GM12891 (cell line): Measurements from ENCODE around the gene TSHZ2.

ENCODE experiments used
- DNase-seq: peaks from one replicate; pipeline ENCODE4 v3.0.0; 2011; ENCODE audit warnings: low spot score; ENCODE audit not compliant: insufficient read length
- FAIRE-seq: peaks from 2 replicates; lab custom pipeline; 2011; peaks lifted over from hg19 to GRCh38; lab: Jason Lieb, UNC
- PAX5 ChIP-seq: IDR thresholded peaks from 2 replicates; pipeline ENCODE4 v1.6.1; 2011; ENCODE audit warnings: low read length, moderate library complexity, mild to moderate bottlenecking; ENCODE audit not compliant: insufficient read depth, severe bottlenecking
- POLR2A ChIP-seq: IDR thresholded peaks from 2 replicates; pipeline ENCODE4 v1.6.1; 2011; ENCODE audit warnings: low read depth, low read length, control low read depth
- POLR2AphosphoS5 ChIP-seq: IDR thresholded peaks from 2 replicates; pipeline ENCODE4 v1.6.1; 2011; ENCODE audit warnings: low read depth, low read length, control low read depth
- POU2F2 ChIP-seq: IDR thresholded peaks from 2 replicates; pipeline ENCODE4 v1.6.1; 2011; ENCODE audit warnings: low read depth, mild to moderate bottlenecking, control low read depth, low read length, moderate library complexity
- SPI1 ChIP-seq: IDR thresholded peaks from 2 replicates; pipeline ENCODE4 v1.6.1; 2011; ENCODE audit warnings: low read depth, low read length, control low read depth
- TAF1 ChIP-seq: IDR thresholded peaks from 2 replicates; pipeline ENCODE4 v1.6.1; 2011; ENCODE audit warnings: low read depth, low read length, control low read depth

TSHZ2 gene

DNA sequence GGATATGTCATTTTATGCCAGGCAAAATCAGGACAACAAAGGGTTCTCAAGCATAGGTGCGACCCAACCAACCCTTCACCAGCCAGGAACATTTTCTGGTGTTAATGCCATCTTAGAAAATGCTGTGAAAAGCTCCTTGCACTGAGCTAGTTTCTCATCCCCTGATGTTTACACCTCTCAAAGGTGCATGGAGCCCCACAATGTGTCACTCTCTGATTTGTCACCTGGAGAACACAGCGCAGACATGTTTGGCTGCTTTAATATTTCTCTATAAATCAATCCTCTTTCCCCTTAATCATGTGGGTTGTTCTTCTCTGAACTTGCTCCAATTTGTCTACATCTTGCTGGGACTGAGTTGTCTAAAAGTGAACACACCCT is 244.3 kb downstream of the TSHZ2 start:
- DNase-seq (no peak), FAIRE-seq (no peak)
- no peak for TF ChIP-seq TAF1

DNA sequence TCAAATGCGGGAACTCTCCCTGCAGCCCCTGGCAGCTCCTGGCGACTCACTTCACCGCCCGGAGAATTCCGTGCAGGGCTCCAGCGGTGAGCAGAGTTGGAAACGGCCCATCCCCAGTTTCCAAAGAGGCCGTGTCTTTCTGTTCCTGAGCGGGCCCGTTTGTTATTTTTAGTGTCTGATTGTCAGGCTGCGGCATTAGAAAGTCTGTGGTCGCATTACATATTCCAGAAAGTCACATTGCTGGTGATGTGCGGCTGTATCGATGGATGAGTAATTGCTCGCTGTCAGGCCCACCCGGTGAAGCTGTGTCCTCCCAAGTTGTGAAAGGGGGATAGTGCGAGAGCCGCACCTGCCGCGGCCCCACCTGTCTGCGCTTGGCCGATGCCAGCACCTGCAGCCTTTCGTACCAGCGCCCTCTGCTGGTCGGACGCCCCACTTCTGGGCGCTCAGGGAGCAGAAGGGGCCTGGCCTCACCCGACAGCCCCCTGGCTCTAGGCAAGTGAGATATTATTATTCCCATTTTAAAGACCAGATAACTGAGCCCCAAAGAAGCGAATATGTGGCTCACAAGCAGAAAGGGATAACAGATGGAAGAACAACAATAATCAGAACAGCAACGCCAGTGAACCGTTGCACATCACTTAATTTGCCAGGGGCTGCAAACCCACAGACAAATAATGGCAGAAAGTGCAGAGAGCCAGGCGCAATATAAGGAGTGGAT is 244.9 kb downstream of the TSHZ2 start:
- TF ChIP-seq SPI1 (no peak), POLR2AphosphoS5 (no peak), POLR2A (no peak), TAF1 (no peak)
- DNase-seq = peak; percentile 47
- FAIRE-seq = no peak

DNA sequence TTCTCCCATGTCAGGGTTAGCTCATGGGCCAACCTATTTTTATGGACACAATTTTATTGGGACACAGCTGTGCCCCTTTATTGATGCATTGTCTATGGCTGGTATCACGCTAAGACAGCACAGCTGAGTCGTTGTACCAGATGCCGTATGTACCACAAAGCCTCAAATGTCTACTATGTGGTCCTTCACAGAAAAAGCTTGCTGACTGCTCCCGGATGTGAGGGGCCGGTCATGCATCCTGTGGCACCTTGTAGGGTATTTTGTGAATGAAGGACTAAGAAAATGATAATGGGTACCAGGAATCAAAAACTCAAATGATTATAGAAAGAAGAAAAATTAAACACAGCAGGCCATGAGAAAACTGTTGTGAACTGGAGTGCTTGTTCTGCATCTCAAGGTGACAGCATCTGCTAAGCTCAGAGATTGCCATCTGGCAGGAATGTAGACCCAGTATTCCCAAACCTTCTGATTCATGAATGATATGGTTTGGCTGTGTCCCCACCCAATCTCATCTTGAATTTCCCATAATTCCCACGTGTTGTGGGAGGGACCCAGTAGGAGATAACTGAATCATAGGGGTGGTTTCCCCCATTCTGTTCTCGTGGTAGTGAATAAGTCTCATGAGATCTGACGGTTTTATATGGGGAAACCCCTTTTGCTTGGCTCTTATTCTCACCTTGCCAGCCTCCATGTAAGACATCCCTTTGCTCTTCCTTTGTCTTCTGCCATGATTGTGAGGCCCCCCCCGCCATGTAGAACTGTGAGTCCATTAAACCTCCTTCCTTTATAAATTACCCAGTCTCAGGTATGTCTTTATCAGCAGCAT is 248.5 kb downstream of the TSHZ2 start:
- TF ChIP-seq POLR2A (no peak), POU2F2 (no peak), POLR2AphosphoS5 (no peak), PAX5 (no peak), TAF1 (no peak), SPI1 (no peak)
- FAIRE-seq (no peak), DNase-seq (no peak)

DNA sequence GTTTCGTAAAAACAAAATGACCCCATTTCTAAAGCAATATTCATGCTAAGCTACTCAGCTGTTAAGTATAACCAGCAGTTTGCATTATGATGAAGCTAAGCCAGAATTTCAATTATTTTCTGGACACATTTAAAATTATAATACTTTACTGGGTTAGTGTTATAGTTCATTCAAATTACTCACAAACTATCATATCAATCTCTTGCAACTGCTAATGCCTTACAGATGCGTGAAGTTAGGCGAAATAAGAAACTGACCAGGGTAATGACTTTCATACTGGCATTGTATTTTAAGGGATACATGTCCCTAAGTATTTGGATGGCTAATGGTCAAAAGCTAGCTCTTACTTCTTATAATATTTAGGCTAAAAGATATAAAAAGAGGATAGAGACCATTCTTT is 249.6 kb downstream of the TSHZ2 start:
- no peak for TF ChIP-seq POLR2A
- no peak for TF ChIP-seq POU2F2
- no peak for TF ChIP-seq SPI1
- TF ChIP-seq POLR2AphosphoS5 = no peak
- no peak for TF ChIP-seq TAF1
- TF ChIP-seq PAX5 = no peak
- DNase-seq (no peak), FAIRE-seq (no peak)

DNA sequence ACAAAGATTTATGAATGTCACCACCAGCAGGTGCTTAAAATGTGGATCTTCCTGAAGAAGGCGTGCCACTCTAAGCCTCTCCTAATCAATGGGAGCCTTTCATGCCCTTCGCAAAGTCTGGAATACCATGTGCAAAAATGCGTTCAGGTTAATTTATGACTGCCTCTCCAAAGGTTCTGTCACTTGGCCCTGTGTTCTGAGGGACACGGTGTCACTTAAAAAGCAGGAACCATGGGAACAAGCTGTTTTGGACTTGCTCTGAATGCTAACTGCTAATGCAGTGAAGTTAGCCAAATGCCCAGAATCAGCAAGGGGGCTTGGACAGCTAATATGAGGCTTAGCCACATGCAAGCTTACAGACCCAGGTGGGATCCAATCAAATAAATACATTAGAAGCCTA is 250.3 kb downstream of the TSHZ2 start:
- DNase-seq (no peak), FAIRE-seq (no peak)
- no peak for TF ChIP-seq POU2F2
- no peak for TF ChIP-seq POLR2AphosphoS5
- TF ChIP-seq PAX5 = no peak
- TF ChIP-seq TAF1 = no peak
- TF ChIP-seq SPI1 = no peak
- no peak for TF ChIP-seq POLR2A

DNA sequence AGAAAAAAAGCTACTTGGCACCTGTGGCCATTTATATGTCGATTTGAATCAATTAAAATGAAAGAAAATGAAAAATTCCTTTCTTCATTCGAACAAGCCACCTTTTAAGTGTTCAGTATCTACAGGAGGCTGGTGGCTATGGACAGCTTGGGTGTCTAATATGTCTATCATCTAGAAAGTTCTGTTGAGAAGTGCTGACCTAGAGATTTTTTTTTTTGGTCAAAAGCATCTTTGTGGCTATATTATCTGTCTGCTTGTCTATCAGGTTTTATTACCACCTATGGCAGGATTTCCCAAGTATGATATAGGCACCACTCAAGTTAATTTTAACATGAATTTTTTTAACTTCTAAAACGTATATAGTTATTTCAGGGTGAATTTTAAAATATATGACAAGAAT is 250.8 kb downstream of the TSHZ2 start:
- DNase-seq (no peak), FAIRE-seq (no peak)
- TF ChIP-seq POLR2A (no peak), POLR2AphosphoS5 (no peak), POU2F2 (no peak), SPI1 (no peak), TAF1 (no peak), PAX5 (no peak)

DNA sequence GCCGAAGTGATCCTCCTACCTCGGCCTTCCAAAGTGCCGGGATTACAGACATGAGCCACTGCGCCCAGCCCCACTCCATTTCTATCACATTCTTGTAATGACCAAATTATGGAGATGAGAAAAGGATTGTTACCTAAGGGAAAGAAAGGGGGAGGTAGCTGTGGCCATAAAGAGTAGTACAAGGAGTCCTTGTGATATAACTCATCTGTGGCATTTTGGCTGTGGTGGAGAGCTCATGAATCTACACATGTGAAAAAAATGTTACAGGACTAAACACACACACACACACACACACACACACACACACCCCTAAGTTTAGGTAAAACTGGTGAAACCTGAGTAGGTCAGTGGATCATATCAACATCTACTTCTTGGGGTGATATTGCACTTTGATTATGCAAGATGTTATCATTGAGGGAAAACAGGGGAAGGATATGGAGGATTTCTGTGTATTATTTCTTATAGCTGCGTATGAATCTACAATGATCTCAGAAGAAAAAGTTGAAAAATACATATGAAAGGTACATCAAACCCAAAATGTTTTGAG is 251.5 kb downstream of the TSHZ2 start:
- no peak for TF ChIP-seq SPI1
- TF ChIP-seq POLR2A = no peak
- TF ChIP-seq TAF1 = no peak
- TF ChIP-seq PAX5 = no peak
- TF ChIP-seq POU2F2 = no peak
- no peak for TF ChIP-seq POLR2AphosphoS5
- FAIRE-seq = no peak
- no peak for DNase-seq

DNA sequence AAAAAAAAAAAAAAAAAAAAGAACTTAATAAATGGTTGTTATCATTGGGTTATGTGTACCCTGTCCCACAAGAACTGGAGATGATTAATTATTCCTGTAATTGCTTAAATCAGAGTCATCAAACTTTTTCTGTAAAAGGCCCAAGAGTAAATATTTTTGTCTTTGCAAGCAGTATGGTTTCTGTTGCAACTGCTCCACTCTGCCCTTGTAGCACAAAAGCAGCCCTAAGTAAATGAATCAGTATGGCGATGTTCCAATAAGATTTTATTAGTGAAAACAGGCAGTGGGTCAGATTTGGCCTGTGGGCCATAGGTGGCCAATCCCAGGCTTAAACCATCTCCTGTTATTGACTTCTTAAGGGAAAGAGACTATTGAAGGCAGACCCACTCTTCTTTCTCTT is 252.7 kb downstream of the TSHZ2 start:
- no peak for FAIRE-seq
- no peak for DNase-seq
- TF ChIP-seq PAX5 = no peak
- TF ChIP-seq SPI1 = no peak
- no peak for TF ChIP-seq POLR2AphosphoS5
- TF ChIP-seq POLR2A = no peak
- TF ChIP-seq POU2F2 = no peak
- TF ChIP-seq TAF1 = no peak

DNA sequence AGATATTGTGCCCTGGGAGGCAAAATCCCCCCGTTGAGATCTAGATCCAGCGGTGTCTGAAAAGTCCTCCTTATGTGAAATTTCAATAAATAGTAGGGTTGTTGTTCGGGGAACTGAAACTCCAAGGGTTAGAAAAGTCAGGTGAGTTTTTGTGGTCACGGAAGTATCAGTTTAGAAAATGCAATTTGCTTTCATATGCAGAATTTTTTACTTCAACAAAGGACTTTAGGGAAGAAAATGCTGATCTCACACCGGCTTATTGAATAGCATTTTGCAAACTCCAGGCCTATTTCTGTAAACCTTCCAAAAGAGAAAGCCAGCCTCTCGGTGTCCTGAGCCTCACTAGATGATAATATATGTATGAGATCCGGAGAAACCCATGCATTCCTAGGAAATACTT is 254.7 kb downstream of the TSHZ2 start:
- FAIRE-seq = no peak
- TF ChIP-seq PAX5 (no peak), SPI1 (peak; percentile 85), POU2F2 (no peak)
- no peak for DNase-seq

DNA sequence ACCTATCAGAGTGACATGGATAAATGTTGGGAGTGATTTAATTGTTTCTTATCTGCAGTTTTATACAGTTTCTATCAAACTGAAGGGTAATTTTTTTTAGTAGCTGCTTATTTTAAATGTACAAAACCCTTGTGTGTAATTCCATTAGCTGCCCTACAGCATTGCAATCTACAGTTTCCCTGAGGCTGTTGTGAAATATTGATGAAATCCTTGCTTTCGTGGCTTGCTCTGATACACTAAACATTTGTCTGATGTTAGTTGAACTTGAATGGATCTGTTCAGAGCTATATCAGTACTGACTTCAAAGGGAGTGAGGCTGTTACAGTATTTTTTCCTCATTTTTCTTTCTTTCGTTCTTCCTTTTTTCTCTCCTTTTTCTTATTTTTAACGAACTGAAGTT is 255.4 kb downstream of the TSHZ2 start:
- no peak for TF ChIP-seq TAF1
- no peak for TF ChIP-seq POLR2AphosphoS5
- TF ChIP-seq SPI1 = no peak
- TF ChIP-seq POLR2A = no peak
- no peak for TF ChIP-seq PAX5
- TF ChIP-seq POU2F2 = no peak
- no peak for FAIRE-seq
- DNase-seq = no peak

DNA sequence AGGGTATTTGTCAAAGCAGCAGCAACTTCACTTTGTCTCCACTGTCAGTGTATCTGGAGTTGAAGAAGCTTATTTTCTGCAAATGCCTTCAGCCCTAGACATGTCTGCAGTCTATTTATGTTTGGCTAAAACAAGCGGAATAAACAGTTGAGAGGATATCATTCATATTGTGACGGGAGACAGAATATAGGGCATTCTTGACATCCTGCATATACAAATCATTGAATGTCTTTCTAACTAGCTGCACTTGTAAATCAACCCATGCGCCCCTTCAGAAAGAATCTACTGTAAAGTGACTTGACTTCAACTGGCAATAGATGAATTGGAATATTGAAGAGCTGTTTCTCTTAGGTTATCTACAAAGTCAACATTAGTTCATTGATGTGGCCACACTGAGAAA is 258.9 kb downstream of the TSHZ2 start:
- no peak for FAIRE-seq
- no peak for DNase-seq
- TF ChIP-seq POU2F2 (no peak), PAX5 (no peak), SPI1 (no peak), POLR2A (no peak), POLR2AphosphoS5 (no peak), TAF1 (no peak)
